ENCODE measurements around the gene VPS26C. TPM values are rescaled to one million over a fixed set of nuclear protein-coding genes. Genes with fewer than 3 reads are reported as not detected.
"Not testable (repeated sequence)": the region's sequence is repeated elsewhere in the genome, so short reads cannot be mapped to it uniquely, and the experiment has no call there.

The VPS26C gene
- total RNA-seq, 1 donor: 63.0 TPM

DNA sequence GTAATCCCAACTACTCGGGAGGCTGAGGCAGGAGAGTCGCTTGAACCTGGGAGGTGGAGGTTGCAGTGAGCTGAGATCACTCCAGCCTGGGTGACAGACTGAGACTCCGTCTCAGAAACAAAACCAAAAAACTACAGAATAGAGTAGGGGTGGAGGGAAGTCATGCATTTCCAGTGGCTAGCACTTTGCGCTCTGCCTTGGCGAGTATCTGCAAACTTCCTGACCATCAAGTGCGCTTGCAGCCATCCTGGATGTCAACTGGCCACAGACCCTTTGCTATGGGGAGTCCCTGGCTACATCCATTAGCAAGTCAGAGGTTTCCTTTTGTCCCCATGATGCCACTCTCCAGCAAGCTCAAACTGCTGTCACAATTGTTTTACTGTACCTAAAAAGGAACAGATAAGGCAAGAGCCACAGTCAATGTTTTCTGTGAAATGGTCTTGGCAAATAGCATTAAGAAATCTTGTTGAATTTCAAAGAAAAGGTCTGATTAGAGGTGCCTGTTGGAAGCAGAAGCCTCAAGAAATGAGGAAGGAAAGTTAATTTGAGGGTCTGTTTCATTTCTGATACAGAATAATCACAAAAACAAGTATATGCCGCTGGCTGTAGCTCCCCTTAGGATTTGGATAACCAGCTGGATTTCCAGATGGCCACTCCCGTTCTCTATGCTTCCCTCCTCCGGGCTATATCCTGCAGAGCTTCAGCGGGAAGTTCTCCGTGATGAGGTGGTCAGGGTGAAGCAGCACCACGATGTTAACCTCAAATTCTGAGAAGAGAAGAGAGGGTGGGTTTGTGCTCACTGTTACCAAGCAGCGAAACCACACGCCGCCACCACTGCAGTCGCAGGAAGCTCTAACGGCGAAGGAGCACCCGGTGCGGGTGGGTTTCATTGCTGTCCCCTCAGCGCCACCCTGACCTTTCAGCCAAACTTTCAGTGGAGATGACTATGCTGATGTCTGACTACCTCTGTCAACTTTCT is 42.0 kb downstream of the VPS26C start:
- H3K4me3 ChIP-seq (ENCODE audit: low read depth, low read length): no peak overlapping the region
- no peak for DNase-seq (ENCODE audit: low read depth)
- TF ChIP-seq, protein P1, sequence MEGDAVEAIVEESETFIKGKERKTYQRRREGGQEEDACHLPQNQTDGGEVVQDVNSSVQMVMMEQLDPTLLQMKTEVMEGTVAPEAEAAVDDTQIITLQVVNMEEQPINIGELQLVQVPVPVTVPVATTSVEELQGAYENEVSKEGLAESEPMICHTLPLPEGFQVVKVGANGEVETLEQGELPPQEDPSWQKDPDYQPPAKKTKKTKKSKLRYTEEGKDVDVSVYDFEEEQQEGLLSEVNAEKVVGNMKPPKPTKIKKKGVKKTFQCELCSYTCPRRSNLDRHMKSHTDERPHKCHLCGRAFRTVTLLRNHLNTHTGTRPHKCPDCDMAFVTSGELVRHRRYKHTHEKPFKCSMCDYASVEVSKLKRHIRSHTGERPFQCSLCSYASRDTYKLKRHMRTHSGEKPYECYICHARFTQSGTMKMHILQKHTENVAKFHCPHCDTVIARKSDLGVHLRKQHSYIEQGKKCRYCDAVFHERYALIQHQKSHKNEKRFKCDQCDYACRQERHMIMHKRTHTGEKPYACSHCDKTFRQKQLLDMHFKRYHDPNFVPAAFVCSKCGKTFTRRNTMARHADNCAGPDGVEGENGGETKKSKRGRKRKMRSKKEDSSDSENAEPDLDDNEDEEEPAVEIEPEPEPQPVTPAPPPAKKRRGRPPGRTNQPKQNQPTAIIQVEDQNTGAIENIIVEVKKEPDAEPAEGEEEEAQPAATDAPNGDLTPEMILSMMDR (IDR thresholded peaks at IDR 0.05; ENCODE audit: insufficient read depth, low read depth, low read length): no peak

DNA sequence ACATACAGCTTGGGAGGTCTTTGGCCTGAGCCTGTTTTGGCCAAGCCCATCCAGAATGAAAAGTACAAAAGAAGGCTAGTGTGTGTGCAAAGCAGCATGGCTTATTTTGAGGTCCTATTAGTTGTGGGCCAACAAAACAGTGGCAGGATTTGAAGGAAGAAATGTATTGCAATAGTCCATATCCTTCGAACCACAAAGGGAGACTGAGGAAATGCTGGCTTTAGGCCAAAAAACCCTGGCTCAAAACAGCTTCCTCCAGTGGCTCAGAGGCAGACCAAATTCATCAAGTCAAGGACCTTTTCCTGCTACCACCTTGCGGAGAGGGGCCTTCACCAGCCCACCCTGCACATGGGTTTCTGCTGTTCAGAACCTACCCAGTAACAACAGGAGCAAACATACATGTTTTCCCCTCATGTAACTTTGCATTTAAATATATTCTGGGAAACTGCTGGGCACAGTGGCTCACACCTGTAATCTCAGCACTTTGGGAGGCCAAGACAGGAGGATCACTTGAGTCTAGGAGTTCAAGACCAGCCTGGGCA is 43.3 kb downstream of the VPS26C start:
- TF ChIP-seq, protein P1 (IDR thresholded peaks at IDR 0.05; ENCODE audit: insufficient read depth, low read depth, low read length): no peak
- no peak for DNase-seq (ENCODE audit: low read depth)

DNA sequence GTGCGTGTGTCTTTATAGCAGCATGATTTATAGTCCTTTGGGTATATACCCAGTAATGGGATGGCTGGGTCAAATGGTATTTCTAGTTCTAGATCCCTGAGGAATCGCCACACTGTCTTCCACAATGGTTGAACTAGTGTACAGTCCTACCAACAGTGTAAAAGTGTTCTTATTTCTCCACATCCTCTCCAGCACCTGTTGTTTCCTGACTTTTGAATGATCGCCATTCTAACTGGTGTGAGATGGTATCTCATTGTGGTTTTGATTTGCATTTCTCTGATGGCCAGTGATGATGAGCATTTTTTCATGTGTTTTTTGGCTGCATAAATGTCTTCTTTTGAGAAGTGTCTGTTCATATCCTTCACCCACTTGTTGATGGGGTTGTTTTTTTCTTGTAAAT is 44.9 kb downstream of the VPS26C start:
- not testable (repeated sequence) for H3K4me3 ChIP-seq (ENCODE audit: low read depth, low read length); DNase-seq (ENCODE audit: low read depth)

More for the DNA sequence above, 43.3 kb downstream of the VPS26C start:
- no peak overlapping the region for H3K4me3 ChIP-seq (ENCODE audit: low read depth, low read length)

DNA sequence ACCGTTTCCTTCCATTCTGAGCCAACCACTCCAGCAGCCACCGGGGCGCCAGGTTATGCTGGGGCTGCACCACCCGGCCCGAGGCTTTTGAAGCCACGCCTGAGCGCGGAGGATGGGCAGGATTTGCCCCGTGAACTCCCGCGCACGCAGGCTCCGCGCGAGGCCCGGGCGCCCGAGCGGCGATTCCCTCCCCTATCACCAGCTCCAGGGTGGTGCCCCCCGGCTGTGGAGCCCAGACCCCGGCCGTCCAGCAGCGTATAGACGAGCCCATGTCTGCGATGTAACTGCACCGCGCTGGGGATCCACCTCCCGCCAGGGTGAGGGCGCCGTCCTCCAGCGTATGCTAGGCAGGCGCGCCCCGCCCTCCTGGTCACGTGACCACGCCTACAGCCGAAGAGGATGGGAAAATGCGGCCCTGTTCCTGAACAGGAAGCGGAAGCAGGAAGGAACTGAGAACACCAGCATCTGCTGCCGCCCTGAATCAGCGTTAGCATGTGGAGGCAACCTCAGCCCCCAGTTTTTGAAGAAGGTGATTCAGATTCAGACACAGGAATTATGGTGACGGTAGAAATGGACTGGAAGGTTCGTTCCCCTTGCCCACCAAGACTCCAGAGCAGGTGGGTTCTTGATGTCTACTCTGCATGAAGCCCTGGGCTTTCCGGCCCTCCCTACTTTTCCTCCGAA is 46.0 kb downstream of the VPS26C start:
- peak; percentile 91 for DNase-seq (ENCODE audit: low read depth)
- TF ChIP-seq, protein P1 (IDR thresholded peaks at IDR 0.05; ENCODE audit: insufficient read depth, low read depth, low read length): peak; percentile 1
- peak overlapping the region; percentile 68 for H3K4me3 ChIP-seq (ENCODE audit: low read depth, low read length)

DNA sequence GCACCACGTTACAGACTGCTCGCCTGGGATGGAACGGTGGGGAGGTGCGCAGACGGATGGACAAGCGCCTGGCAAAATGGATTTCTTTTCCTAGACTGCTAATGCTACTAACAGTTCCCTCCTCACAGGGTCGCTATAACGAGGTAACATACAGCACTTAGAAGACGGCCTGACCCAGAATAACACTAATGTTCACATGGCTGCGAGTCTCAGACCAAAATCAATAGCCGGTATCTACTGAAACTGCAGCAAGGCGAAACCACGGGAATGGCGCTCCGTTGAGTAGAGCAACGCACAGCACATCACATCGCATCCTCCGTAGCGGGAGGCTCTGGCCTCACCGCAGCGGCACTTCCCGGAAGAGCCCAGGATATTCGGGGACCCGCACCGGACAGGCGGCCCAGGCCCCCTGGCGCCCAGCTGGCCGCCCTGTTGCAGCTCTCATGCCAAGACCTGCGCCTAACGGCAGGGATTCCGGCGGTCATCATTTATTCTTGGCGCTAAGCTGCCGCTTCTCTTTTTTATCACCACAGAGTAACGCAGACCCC is 46.6 kb downstream of the VPS26C start:
- peak overlapping the region; percentile 68 for H3K4me3 ChIP-seq (ENCODE audit: low read depth, low read length)
- TF ChIP-seq, protein P1 (IDR thresholded peaks at IDR 0.05; ENCODE audit: insufficient read depth, low read depth, low read length): peak; percentile 22
- peak; percentile 59 for DNase-seq (ENCODE audit: low read depth)

DNA sequence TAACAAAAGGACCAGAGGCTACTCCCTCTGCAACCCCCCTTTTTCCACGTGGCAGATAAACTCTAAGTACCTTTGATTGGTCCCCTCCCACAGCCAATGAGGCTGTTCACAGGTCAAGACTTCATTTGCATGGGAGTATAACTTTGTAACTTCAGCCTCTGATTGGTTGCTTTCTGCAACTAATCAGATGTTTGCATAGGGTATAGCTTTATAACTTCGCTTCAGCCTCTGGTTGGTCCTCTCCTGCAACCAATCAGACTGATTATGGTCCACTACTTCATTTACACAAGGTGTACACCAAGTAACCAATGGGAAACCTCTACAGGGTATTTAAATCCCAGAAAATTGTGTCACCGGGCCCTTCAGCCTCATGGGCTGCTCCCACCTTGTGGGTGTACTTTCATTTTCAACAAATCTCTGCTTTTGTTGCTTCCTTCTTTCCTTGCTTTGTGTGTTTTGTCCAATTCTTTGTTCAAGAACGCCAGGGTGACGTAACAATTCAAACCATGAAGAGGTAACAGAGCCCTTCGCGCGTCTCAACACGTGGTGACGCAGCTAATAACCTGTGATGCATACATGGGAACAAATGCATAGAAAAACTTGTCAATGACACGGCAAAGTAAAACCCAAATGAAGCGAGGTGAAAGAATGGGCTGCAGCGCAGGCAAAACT is 47.2 kb downstream of the VPS26C start:
- TF ChIP-seq, protein P1 (IDR thresholded peaks at IDR 0.05; ENCODE audit: insufficient read depth, low read depth, low read length): no peak
- peak overlapping the region; percentile 68 for H3K4me3 ChIP-seq (ENCODE audit: low read depth, low read length)
- peak; percentile 8 for DNase-seq (ENCODE audit: low read depth)
